SK-N-SH (cell line): ENCODE measurements around the gene CHFR.

Experiments
- CHD2 ChIP-seq: fragments of 150-350 bp; IDR thresholded peaks from 2 replicates; pipeline ENCODE4 v1.6.1; 2018; ENCODE audit warnings: low read length; ENCODE audit not compliant: partially characterized antibody
- CTCF ChIP-seq: fragments of 200-600 bp; sonication (generic); IDR thresholded peaks from 2 replicates; pipeline ENCODE4 v1.6.1; 2017; ENCODE audit warnings: antibody characterized with exemption, mild to moderate bottlenecking, moderate library complexity
- POLR2AphosphoS5 ChIP-seq: IDR thresholded peaks from 2 replicates; pipeline ENCODE4 v1.6.1; 2012; ENCODE audit warnings: low read depth, low read length

DNA sequence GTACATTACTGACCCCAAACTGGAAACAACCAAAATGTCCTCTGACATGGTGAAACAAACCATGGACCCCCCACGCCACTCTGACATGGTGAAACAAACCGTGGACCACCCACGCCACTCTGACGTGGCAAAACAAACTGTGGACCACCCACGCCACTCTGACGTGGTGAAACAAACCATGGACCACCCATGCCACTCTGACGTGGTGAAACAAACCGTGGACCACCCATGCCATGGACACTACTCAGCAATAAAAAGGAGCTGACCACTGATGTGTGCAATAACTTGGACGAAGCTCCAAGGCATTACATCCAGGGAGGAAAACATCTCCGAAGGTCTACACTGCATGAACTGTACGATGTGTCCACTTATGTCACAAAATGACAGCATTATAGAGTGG, 55.6 kb downstream of the CHFR start:
- TF ChIP-seq CHD2: no peak
- no peak for TF ChIP-seq CTCF
- TF ChIP-seq POLR2AphosphoS5: no peak
